Measurements from ENCODE around the gene CLDN9.

The CLDN9 gene

DNA sequence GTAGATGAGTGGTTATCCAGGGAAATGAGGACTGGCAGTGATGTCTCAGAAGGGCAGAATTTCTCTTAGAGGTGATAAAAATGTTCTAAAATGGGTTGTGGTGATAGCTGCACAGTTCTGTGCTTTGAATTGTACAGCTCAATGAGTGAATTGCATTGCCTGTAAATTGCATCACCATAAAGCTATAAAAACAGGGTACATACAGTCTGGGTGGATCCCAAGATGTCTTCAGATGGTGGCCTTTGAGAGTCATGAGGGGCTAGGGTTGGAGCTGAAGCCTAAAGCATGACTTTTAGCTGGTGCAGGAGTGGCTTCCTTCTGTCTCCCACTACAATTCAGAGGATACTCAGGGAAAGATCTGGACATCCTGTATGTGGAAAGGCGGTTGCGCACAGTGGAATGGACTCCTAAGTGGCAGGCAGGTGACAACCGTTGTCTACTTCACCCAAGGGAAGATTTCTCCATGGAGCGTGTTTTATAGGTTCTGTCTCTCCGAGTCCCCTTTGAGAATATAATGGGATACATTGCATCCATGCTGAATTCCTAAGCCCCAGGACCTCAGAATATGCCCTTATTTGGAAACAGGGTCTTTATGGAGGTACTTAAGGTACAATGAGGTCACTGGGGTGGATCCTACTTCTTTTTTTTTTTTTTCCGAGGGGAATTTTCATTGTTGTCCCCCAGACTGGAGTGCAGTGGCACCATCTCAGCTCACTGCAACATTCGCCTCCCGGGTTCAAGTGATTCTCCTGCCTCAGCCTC is 51.1 kb downstream of the CLDN9 start:
- DNase-seq (ENCODE audit: low spot score): no peak
- TF ChIP-seq, protein P1, sequence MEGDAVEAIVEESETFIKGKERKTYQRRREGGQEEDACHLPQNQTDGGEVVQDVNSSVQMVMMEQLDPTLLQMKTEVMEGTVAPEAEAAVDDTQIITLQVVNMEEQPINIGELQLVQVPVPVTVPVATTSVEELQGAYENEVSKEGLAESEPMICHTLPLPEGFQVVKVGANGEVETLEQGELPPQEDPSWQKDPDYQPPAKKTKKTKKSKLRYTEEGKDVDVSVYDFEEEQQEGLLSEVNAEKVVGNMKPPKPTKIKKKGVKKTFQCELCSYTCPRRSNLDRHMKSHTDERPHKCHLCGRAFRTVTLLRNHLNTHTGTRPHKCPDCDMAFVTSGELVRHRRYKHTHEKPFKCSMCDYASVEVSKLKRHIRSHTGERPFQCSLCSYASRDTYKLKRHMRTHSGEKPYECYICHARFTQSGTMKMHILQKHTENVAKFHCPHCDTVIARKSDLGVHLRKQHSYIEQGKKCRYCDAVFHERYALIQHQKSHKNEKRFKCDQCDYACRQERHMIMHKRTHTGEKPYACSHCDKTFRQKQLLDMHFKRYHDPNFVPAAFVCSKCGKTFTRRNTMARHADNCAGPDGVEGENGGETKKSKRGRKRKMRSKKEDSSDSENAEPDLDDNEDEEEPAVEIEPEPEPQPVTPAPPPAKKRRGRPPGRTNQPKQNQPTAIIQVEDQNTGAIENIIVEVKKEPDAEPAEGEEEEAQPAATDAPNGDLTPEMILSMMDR (IDR thresholded peaks at IDR 0.05; ENCODE audit: extremely low read depth, missing control alignments): no peak

All from GM20000 (cell line).